ENCODE results near the gene C1orf159.
A peak's percentile ranks its signal among the peaks of the same experiment; 100 is the strongest.
"Not testable (repeated sequence)": the region's sequence is repeated elsewhere in the genome, so short reads cannot be mapped to it uniquely, and the experiment has no call there.

C1orf159 gene

GRCh38 chr1:1100296-1100695 lies 15.6 kb downstream of the C1orf159 start:
- intact Hi-C loops (cut with DNase I; ENCODE audit: low total_unique reads) = no loop called here
- no peaks in the 10 kb centered on the region for H3K9me3 ChIP-seq
- TF ChIP-seq CTCF (IDR thresholded peaks at IDR 0.05) = no peak
- no peaks in the 10 kb centered on the region for H3K4me1 ChIP-seq
- DNase-seq = peak in 1 of 2 donors; percentile 7
- peaks cover 0 to 6% (median 0%) of the 10 kb centered on the region in 3 donors for H3K36me3 ChIP-seq
- no peak overlapping the region for H3K27ac ChIP-seq
- no peak overlapping the region for H3K4me3 ChIP-seq
- no peaks in the 10 kb centered on the region for H3K27me3 ChIP-seq

GRCh38 chr1:1099506-1100183 lies 16.2 kb downstream of the C1orf159 start:
- no peak overlapping the region for H3K27ac ChIP-seq
- intact Hi-C loops (cut with DNase I; ENCODE audit: low total_unique reads) = no loop called here

GRCh38 chr1:1098681-1099421 lies 17.0 kb downstream of the C1orf159 start:
- no peak overlapping the region for H3K27ac ChIP-seq
- no peaks in the 10 kb centered on the region for H3K36me3 ChIP-seq
- no peak for TF ChIP-seq CTCF (IDR thresholded peaks at IDR 0.05)
- intact Hi-C loops (cut with DNase I; ENCODE audit: low total_unique reads) = no loop called here
- H3K4me1 ChIP-seq = no peaks in the 10 kb centered on the region
- DNase-seq = peak; percentile 2 to 29
- H3K4me3 ChIP-seq = no peak overlapping the region
- H3K27me3 ChIP-seq = no peaks in the 10 kb centered on the region
- H3K9me3 ChIP-seq = no peaks in the 10 kb centered on the region

More at GRCh38 chr1:1099506-1100183, 16.2 kb downstream of the C1orf159 start:
- peaks cover 0 to 6% (median 0%) of the 10 kb centered on the region in 3 donors for H3K36me3 ChIP-seq
- H3K9me3 ChIP-seq = no peaks in the 10 kb centered on the region
- no peak overlapping the region for H3K4me3 ChIP-seq
- DNase-seq = no peak
- TF ChIP-seq CTCF (IDR thresholded peaks at IDR 0.05) = no peak
- H3K4me1 ChIP-seq = no peaks in the 10 kb centered on the region
- H3K27me3 ChIP-seq = no peaks in the 10 kb centered on the region

- H3K27ac ChIP-seq; H3K4me1 ChIP-seq; H3K27me3 ChIP-seq; H3K9me3 ChIP-seq; H3K36me3 ChIP-seq; H3K4me3 ChIP-seq; intact Hi-C loops (cut with DNase I; ENCODE audit: low total_unique reads): not testable (repeated sequence)
- DNase-seq = peak; percentile 3
Observed at GRCh38 chr1:1096136-1096535, 19.8 kb downstream of the C1orf159 start.

GRCh38 chr1:1094981-1095380 lies 20.9 kb downstream of the C1orf159 start:
- Histone ChIP-seq H3K9me3 (no peaks in the 10 kb centered on the region), H3K4me3 (no peak overlapping the region), H3K27me3 (no peaks in the 10 kb centered on the region), H3K27ac (no peak overlapping the region), H3K36me3 (peaks cover 0 to 9% (median 0%) of the 10 kb centered on the region in 3 donors), H3K4me1 (no peaks in the 10 kb centered on the region)
- TF ChIP-seq CTCF (IDR thresholded peaks at IDR 0.05) = no peak
- intact Hi-C loops (cut with DNase I; ENCODE audit: low total_unique reads) = no loop called here
- no peak for DNase-seq

GRCh38 chr1:1093610-1093943 lies 22.3 kb downstream of the C1orf159 start:
- intact Hi-C loops (cut with DNase I; ENCODE audit: low total_unique reads) = no loop called here
- Histone ChIP-seq H3K27ac (no peak overlapping the region), H3K27me3 (no peaks in the 10 kb centered on the region), H3K4me1 (no peaks in the 10 kb centered on the region), H3K9me3 (no peaks in the 10 kb centered on the region), H3K36me3 (peaks cover 0 to 11% (median 0%) of the 10 kb centered on the region in 3 donors), H3K4me3 (no peak overlapping the region)
- peak; percentile 3 to 27 for DNase-seq
- no peak for TF ChIP-seq CTCF (IDR thresholded peaks at IDR 0.05)

Data from tibial artery (tissue), 4 donors.